Activated naive CD4-positive, alpha-beta T cell treated with anti-CD3 and anti-CD28 coated beads, Interleukin-2, amount 50 U/mL, for 72 hours (primary cell): ENCODE data around the gene DIP2A. TPM values are rescaled to one million over a fixed set of nuclear protein-coding genes. Genes with fewer than 3 reads are reported as not detected.
"Not testable (repeated sequence)": the region's sequence is repeated elsewhere in the genome, so short reads cannot be mapped to it uniquely, and the experiment has no call there.

Source experiments
- ATAC-seq, 2 donors: fragments of 150-1000 bp; cut with Tn5 transposase; 2 replicates each; pipeline ENCODE4 v1.10.0; 2021; ENCODE audit warnings: mild to moderate bottlenecking in 2 of 2, moderate library complexity in 2 of 2
- DNase-seq, 2 donors: peaks; one replicate each; pipeline ENCODE4 v3.0.0; 2021 to 2022; ENCODE audit warnings: low spot score in 2 of 2
- H3K27ac Mint-ChIP-seq, 2 donors: one replicate each; pipeline ENCODE4 v1.8.0; 2022; ENCODE audit warnings: mild to moderate bottlenecking in 2 of 2, mixed read lengths in 2 of 2
- H3K36me3 Mint-ChIP-seq, 2 donors: one replicate each; pipeline ENCODE4 v1.8.0; 2022; ENCODE audit warnings: mixed read lengths in 2 of 2
- H3K9me3 Mint-ChIP-seq, 2 donors: one replicate each; pipeline ENCODE4 v1.8.0; 2022; ENCODE audit warnings: mixed read lengths in 2 of 2
- total RNA-seq, 2 donors: library from RNA; stranded (reverse); gene quantifications; one replicate each; pipeline ENCODE4 v1.2.3, GENCODE V29; 2022

DIP2A gene
- total RNA-seq, 2 donors from 2014 or later, result 42.4 to 60.1 TPM

- H3K36me3 Mint-ChIP-seq, result peaks cover 10 to 14% of the 10 kb centered on the region in 2 donors
- H3K9me3 Mint-ChIP-seq, result no peaks in the 10 kb centered on the region
- no peak for ATAC-seq
- no peak overlapping the region for H3K27ac Mint-ChIP-seq
- no peak for DNase-seq
These were observed 36.7 kb upstream of the DIP2A start for GRCh38 chr21:46421756-46422555.

GRCh38 chr21:46422636-46423241 is 36.0 kb upstream of the DIP2A start:
- Mint-ChIP-seq H3K9me3 (no peaks in the 10 kb centered on the region), H3K36me3 (peaks cover 10 to 14% of the 10 kb centered on the region in 2 donors), H3K27ac (peak overlapping the region in 1 of 2 donors; percentile 41)
- DNase-seq (no peak), ATAC-seq (no peak)

GRCh38 chr21:46423546-46424038 is 35.1 kb upstream of the DIP2A start:
- Mint-ChIP-seq H3K9me3 (no peaks in the 10 kb centered on the region), H3K36me3 (peaks cover 10 to 13% of the 10 kb centered on the region in 2 donors), H3K27ac (peak overlapping the region; percentile 72 to 78)
- DNase-seq, result no peak
- no peak for ATAC-seq

- peak; percentile 29 to 50 for ATAC-seq
- peak overlapping the region; percentile 72 to 78 for H3K27ac Mint-ChIP-seq
- H3K9me3 Mint-ChIP-seq, result no peaks in the 10 kb centered on the region
- H3K36me3 Mint-ChIP-seq, result peaks cover 5 to 8% of the 10 kb centered on the region in 2 donors
- DNase-seq, result no peak
These were observed 34.6 kb upstream of the DIP2A start for GRCh38 chr21:46424039-46424591.

GRCh38 chr21:46424621-46425020 is 34.1 kb upstream of the DIP2A start:
- ATAC-seq, result peak in 1 of 2 donors; percentile 36
- Mint-ChIP-seq H3K27ac (peak overlapping the region; percentile 62 to 78), H3K36me3 (peaks cover under 1 to 4% of the 10 kb centered on the region in 2 donors), H3K9me3 (no peaks in the 10 kb centered on the region)
- no peak for DNase-seq

GRCh38 chr21:46425041-46425440 is 33.6 kb upstream of the DIP2A start:
- DNase-seq (no peak), ATAC-seq (peak in 1 of 2 donors; percentile 10)
- H3K9me3 Mint-ChIP-seq, result no peaks in the 10 kb centered on the region
- H3K36me3 Mint-ChIP-seq, result peaks cover 4% of the 10 kb centered on the region in 2 donors
- H3K27ac Mint-ChIP-seq, result peak overlapping the region; percentile 62 to 78

GRCh38 chr21:46425571-46425970 is 33.1 kb upstream of the DIP2A start:
- H3K9me3 Mint-ChIP-seq, result no peaks in the 10 kb centered on the region
- H3K36me3 Mint-ChIP-seq, result peaks cover 4 to 7% of the 10 kb centered on the region in 2 donors
- H3K27ac Mint-ChIP-seq, result peak overlapping the region; percentile 52 to 78
- ATAC-seq (peak; percentile 69 to 70), DNase-seq (no peak)

GRCh38 chr21:46426313-46427046 is 32.2 kb upstream of the DIP2A start:
- no peak for DNase-seq
- H3K9me3 Mint-ChIP-seq, result no peaks in the 10 kb centered on the region
- no peak for ATAC-seq
- H3K27ac Mint-ChIP-seq, result peak overlapping the region in 1 of 2 donors; percentile 44
- peaks cover 6 to 11% of the 10 kb centered on the region in 2 donors for H3K36me3 Mint-ChIP-seq

- no peaks in the 10 kb centered on the region for H3K9me3 Mint-ChIP-seq
- H3K27ac Mint-ChIP-seq, result peak overlapping the region in 1 of 2 donors; percentile 44
- no peak for ATAC-seq
- DNase-seq, result no peak
- H3K36me3 Mint-ChIP-seq, result peaks cover 7 to 22% of the 10 kb centered on the region in 2 donors
These were observed 31.2 kb upstream of the DIP2A start for GRCh38 chr21:46427516-46427915.

- H3K9me3 Mint-ChIP-seq, result no peaks in the 10 kb centered on the region
These were observed 30.4 kb upstream of the DIP2A start for GRCh38 chr21:46428286-46428685.

GRCh38 chr21:46428987-46429710 is 29.5 kb upstream of the DIP2A start:
- H3K36me3 Mint-ChIP-seq, result peaks cover 7 to 22% of the 10 kb centered on the region in 2 donors
- H3K9me3 Mint-ChIP-seq, result no peaks in the 10 kb centered on the region
- no peak overlapping the region for H3K27ac Mint-ChIP-seq
- no peak for DNase-seq
- no peak for ATAC-seq

More at GRCh38 chr21:46428286-46428685, 30.4 kb upstream of the DIP2A start:
- DNase-seq, result no peak
- no peak for ATAC-seq
- Mint-ChIP-seq H3K36me3 (peaks cover 7 to 22% of the 10 kb centered on the region in 2 donors), H3K27ac (no peak overlapping the region)

- Mint-ChIP-seq H3K36me3 (peaks cover 7 to 22% of the 10 kb centered on the region in 2 donors), H3K27ac (no peak overlapping the region), H3K9me3 (no peaks in the 10 kb centered on the region)
- DNase-seq (no peak), ATAC-seq (no peak)
These were observed 28.7 kb upstream of the DIP2A start for GRCh38 chr21:46429754-46430681.

GRCh38 chr21:46431448-46431847 is 27.2 kb upstream of the DIP2A start:
- Mint-ChIP-seq H3K36me3 (peaks cover 7 to 22% of the 10 kb centered on the region in 2 donors), H3K27ac (peak overlapping the region in 1 of 2 donors; percentile 59), H3K9me3 (no peaks in the 10 kb centered on the region)
- no peak for DNase-seq
- ATAC-seq, result no peak

GRCh38 chr21:46431884-46432488 is 26.7 kb upstream of the DIP2A start:
- Mint-ChIP-seq H3K27ac (peak overlapping the region; percentile 19 to 59), H3K36me3 (peaks cover 7 to 22% of the 10 kb centered on the region in 2 donors), H3K9me3 (no peaks in the 10 kb centered on the region)
- DNase-seq, result no peak
- ATAC-seq, result no peak

- not testable (repeated sequence) for H3K9me3 Mint-ChIP-seq, DNase-seq, H3K27ac Mint-ChIP-seq, ATAC-seq
- H3K36me3 Mint-ChIP-seq, result peaks cover 14 to 22% of the 10 kb centered on the region in 2 donors
These were observed 25.6 kb upstream of the DIP2A start for GRCh38 chr21:46433116-46433515.
